HG02642 (cell line): Measurements from ENCODE around the gene ARSB.
"Not testable (repeated sequence)": the region's sequence is repeated elsewhere in the genome, so short reads cannot be mapped to it uniquely, and the experiment has no call there.

ENCODE experiments used
- ATAC-seq: cut with Tn5 transposase; IDR thresholded peaks from one replicate; pipeline ENCODE4 v1.9.1; 2021; ENCODE audit warnings: mild to moderate bottlenecking; ENCODE audit not compliant: unreplicated experiment, poor library complexity

The ARSB gene

DNA sequence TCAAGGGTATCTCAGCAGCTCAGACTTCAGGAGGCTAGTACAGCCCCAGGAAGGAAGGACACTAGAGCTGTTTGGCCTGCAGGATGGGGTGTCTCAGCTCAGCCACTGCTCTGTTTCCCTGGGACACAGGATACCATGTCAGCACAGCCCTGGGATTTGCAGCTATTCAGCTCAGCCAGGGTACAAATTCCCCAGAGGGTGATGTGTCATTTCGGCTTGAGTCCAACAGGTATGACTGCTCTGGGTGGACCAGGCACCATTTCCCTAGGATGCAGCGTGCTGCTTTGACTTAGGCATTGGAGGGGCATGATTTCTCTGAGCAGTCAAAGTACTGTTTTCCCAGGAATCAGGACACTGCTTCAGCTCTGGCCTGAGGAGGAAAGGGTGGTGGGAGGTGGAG is 130.1 kb downstream of the ARSB start:
- no peak for ATAC-seq

DNA sequence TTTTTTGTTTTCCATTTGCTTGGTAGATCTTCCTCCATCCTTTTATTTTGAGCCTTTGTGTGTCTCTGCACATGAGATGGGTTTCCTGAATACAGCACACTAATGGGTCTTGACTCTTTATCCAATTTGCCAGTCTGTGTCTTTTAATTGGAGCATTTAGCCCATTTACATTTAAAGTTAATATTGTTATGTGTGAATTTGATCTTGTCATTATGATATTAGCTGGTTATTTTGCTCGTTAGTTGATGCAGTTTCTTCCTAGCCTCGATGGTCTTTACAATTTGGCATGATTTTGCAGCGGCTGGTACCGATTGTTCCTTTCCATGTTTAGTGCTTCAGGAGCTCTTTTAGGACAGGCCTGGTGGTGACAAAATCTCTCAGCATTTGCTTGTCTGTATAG is 133.2 kb downstream of the ARSB start:
- ATAC-seq = not testable (repeated sequence)

DNA sequence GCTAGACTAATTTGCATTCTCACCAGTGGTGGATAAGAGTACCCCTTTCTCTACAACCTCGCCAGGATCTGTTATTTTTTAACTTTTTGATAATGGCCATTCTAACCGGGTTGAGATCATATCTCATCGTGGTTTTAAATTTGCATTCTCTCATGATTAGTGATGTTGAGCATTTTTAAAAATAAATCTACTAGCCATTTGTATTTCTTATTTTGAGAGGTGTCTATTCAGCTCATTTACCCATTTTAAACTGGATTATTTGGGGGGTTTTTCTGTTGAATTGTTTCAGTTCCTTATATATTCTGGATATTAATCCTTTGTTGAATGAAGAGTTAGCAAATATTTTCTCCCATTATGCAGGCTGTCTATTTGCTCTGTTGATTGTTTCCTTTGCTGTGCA is 139.6 kb downstream of the ARSB start:
- no peak for ATAC-seq

DNA sequence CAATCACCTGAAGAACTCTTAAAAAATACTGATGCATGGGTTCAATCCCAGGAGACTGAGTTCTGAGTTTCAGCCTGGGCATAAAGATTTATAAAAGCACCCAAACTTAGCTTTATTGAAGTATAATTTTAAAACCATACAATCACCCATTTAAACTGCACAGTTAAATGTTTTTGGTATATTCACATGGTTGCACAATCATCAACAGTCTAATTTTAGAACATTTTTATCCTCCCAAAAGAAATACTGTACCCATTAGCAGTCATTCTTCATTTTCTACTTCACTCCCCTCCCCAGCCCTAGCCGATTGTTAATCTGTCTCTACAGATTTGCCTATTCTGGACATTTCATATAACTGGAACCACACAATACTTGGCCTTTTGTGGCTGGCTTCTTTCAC is 141.7 kb downstream of the ARSB start:
- no peak for ATAC-seq

DNA sequence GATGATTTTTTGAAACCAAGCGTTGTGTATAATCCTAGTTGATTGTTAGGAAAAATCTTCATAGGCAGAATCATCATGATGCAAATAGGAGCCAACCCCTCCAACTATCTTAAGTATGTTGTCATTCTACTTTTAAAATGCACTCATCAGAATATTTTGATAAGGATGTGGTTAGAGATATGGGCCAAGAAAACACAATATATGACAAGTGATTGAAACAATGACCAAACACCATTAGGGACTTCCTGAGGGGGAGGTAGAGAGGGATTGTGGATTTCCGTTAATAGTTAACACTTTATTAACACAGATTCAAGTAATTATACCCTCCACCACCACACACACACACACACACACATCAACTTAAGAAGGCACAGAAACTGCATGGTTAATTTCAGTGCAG is 143.3 kb downstream of the ARSB start:
- ATAC-seq = no peak

DNA sequence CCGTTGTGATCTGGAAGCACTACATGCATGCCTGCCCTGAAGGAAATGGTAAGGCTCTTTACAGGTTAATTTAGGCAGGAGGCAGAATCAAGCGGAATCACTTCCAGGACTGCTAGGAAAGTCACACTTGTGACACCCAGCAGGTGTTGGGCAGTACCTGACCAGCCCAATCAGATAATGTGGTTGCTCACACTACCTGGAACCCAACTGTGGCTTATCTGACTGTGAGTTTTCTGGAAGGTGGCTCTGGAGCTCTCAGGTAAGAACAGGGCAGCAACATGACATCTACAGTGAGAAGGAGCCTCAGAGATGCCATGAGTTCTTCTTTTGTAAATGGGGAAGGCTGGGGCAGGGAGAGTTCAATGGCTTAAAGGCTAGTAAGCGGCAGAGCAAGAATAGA is 146.4 kb downstream of the ARSB start:
- ATAC-seq = no peak

DNA sequence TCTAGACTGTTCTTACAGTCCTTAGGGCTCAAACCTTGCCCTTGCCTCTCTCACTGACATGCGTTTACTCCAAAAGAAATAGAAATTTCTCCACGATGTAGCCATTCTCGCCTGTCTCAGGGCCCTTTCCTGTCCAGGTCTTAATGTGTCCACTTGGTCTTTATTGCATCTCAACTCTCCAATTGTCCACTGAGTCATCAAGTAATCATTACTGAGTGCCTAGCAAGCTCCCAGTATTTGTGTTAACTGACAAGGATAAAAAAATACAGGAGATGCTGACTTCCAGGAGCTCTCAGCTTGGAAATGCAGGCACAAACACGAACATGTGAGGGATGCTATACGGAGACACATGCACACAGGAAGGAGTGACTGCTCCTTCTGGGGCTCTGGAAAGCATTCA is 147.3 kb downstream of the ARSB start:
- ATAC-seq = no peak

DNA sequence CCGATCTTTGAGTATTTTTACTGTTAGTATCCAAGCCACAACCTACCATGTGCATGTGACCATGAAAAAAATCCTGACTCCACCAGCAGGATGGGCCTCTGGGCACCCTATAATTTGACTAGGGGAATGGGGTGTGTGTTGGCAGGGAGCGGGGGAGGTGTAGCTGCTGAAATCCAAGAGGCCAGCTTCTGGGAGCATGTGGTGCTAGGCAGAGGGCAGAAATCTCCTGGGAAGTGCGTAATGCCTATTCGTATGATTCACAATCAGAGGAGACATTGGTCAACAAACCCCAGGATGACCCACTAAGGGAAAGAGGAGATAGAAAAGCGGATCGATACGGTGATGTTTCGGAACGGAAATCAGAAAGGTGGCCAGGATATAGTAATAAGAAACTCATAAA is 149.9 kb downstream of the ARSB start:
- no peak for ATAC-seq

DNA sequence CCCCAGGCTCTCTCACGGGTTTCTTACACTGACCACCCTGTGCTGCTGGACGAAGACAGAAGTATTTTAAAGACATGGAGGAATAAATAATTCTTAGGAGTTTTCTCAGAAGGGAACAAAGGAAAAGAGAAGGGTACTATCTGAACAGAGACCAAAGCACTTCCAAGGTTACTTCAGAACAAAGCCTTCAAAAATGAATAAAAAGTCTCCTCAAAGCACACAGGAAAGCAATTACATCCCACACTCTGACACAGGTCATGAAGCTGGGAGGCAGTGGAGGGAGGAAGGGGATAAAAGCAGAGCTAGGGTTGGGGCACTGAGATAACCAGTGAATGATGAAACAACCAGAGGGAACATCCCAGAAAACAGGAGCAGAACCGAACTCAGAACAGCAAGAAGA is 151.8 kb downstream of the ARSB start:
- ATAC-seq = no peak

DNA sequence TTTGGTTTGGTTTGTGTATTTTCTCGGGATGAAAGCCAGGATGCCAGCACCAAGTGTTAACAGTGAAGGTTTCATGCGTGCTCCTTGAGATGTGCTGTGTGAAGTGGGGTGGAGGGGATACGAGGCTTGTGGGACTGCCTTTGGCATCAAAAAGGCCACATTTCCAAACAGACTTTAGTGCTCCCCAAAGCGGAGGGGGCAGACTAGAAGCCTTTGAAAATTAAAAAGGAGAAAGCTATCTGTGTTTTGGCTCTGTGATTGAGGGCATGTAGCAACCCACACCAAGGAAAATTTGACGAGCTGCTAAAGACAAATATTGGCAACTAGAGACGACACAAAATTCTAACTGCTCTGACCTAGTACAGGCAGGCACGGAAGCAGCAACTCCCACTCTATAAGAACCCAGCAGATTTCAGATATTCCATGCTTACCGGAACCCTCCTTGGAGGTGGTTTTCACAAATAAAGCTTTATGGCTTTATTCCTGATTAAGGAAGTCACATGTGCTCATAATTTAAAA is 154.5 kb downstream of the ARSB start:
- no peak for ATAC-seq

DNA sequence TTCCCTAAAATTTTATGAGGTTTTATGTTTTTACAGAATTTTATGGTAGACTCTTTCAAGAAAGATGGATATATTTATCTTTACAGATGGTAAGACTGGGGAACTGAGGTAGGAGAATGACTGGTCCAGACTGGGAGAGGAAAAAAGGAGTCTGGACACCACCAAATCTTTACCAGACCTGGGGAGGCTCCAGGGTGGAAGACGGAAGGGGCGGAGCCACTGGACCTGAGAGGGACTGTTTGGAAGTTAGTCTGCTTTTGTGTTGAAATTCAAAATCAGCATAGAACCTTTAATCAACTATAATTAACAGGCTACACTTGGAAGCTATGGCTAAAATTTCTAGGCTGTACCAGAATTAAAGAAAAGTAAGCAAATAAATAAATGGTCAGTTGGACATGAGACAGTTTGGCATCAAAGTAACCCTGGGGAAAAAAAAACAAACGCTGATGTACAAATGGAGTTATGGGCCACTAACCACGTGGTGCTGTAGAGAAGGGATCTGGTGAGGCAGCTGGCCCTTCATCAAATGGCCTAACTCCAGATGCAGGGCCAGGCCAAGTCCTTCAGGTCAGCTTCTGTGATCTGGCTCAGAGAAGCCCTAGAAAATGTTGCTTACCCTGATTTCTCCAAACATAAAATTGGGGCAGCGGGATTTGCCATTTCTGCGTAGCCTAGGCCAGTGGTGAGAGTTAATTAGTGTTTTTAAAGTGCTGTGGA is 155.1 kb downstream of the ARSB start:
- ATAC-seq = no peak

DNA sequence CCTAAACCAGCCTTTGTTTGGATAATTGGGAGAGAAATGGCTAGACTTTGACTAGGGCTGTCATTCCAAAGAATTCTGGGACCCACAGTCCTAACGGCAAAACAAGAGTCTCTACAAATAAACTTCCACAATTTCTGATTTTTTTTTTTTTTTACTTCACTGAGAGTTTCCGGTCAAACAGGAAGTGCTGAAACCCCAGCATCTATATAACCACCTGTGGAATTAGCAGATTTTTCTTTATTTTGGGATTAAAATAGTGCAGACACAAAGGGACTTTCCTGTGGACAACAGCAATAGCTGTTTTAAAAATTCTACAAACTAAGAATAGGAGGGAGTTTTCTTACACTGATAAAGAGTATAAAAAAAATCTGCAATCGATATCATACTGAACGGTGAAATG is 157.4 kb downstream of the ARSB start:
- no peak for ATAC-seq

DNA sequence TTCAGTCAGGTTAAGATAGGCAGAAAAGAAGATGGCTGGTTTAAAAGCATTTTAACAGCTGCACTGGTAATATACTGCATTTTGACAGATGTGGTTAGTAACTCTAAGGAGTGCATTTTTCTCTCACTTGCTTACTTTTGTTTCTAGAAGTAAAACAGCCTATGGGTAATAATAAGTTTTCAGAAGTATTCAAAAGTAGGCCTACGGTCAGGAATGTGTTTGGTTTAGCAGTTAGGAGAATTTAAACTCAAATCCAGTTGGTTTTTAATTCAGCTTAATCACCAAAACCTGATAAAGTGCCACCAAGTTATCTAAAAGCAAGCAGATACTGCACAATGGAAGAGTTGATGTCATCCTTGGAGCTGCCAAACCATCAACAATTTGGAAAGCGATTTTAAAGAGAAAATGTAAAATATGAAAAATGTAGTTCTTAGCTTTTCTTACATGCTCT is 160.3 kb downstream of the ARSB start:
- no peak for ATAC-seq

DNA sequence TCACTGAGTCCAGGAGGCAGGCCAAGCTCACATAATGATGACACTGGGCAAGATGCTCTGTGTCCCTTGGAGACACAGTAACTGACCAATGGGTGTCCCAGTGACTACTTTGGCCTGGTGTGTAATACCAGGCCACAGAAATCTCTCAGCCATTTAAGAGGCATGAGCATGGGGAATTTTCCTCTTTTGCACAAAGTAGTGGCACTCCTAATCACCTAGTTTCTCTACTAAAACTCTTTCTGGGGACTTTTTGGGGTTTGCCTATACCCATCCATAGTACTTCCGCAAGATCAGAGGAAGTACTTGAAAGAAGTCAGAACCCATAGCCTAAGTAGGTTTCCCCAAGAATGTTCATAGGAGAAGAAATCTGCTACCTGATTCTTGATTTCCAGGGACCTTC is 161.9 kb downstream of the ARSB start:
- peak; percentile 64 for ATAC-seq

DNA sequence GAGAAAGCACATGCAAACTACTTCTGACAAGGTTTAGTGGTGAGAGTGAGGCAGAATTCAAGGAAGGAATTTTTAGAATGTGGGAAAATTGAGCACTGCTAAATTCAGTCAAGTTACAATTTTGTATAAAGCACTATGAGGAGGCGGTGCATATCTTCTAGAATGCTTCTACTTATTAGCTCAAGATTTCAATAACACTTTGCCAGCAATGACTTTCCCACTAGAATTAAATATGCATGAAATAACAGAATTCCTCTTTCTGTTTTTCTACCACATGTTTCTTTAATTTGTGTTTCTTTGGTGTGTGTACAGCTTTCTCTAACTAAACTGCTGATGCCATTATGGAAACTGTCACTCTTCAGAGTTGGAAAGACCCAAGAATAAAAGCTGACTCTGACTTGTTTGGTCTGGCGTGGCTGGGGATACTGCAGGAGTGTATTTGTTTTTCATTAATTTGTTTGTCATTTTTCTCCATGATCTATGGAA is 163.5 kb downstream of the ARSB start:
- ATAC-seq = no peak

DNA sequence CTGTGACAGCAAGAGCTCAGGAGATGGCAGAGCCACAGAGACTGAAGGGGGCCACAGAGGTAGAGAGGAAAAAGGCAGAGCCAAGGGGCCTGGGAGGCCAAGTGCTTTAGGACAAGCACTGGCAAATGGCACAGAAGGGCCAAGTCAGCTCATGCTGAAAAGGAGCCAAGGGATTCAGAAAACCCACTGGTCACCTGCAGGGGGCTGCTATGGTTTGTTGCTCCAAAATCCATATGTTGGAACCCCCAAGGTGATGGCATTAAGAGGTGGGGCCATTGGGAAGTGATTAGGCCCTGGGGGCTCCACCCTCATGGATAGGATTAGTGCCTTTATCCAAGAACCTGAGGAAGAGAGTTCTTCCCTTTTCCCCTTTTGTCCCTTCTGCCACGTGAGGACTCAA is 165.4 kb downstream of the ARSB start:
- no peak for ATAC-seq

DNA sequence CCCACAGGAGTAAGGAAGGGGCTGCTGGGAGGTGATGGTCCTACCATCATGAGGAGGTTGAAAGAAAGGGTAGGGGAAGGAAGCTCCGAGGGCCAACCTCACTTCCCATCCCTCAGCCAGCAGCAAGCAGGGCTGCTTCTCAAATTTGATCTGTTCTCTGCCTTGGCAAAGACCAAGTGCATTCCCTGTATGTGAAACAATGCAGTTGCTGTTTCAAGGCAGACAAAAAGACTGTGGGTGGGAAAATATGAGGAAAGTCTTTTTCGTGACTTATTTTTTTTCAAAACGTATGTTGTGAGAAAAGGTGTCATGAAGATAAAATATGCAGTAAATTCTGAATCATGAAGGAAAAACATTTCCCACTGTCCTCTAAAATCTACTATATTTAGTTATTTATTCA is 165.9 kb downstream of the ARSB start:
- no peak for ATAC-seq

DNA sequence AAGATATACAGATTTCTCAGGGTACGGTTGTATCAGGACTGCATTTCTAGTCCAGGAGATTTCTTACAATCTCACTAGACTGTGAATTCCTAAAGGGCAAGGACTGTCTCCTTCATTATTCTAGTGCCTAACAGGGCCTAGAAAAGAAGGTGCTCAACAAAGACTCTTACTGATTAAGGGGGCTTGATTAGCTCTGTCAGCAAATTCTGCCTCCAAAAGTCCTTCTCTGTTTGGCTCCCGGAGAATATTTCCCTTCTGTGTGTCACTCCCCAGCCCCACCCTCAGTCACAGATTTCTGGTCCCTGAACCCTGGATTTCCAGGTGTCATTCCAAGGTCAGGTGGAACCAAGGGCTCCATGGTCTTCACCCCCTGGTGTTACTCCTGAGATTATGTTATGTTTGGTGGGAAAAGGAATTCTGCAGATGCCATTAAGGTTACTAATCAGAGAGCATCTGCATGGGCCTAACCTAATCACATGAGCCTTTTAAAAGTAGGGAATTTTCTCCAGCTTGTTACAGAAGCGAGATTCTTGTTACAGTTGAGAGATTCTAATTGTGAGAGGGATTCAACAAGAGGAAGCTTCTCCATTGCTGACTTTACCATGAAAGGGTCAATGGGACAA is 168.9 kb downstream of the ARSB start:
- ATAC-seq = no peak

DNA sequence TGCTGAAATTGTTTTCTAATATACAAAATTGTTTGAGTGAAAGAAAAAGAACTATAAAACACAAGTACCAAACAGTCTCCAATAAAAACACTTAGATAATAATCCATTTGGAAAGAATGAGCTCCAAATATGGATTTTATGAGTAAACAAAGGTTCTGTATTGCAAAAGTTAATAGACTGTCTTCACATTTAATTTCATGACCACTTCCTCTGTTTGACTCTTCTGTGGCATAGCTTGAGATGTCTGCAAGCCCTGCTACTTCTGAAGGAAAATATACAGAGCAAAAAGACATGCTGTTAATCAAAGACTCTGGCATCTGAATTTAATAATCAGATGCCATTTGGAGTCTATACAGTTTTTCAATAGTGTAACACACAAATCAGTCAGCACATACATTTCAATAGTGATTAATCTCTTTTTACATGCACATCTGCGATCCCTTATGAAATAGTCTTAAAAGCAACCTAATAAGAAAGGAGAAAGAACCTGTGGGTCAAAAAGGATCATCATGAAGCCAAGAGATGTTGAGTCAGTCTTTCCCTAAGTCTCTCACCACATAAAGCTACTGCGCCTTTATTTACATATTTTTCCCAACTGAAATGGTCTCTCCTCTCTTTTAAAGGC is 171.1 kb downstream of the ARSB start:
- ATAC-seq = no peak

DNA sequence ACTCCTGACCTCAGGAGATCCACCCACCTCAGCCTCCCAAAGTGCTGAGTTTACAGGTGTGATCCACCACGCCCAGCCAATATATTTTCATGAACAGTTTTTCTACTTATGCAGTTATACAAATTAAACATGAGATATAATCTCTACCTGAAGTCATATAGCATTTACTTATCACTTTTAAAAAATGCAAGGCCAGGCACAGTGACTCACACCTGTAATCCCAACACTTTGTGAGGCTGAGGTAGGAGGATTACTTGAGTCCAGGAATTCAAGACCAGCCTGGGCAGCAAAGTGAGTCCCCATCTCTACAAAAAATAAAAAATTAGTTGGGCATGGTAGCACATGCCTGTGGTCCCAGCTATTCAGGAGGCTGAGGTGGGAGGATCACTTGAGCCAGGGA is 171.8 kb downstream of the ARSB start:
- no peak for ATAC-seq

DNA sequence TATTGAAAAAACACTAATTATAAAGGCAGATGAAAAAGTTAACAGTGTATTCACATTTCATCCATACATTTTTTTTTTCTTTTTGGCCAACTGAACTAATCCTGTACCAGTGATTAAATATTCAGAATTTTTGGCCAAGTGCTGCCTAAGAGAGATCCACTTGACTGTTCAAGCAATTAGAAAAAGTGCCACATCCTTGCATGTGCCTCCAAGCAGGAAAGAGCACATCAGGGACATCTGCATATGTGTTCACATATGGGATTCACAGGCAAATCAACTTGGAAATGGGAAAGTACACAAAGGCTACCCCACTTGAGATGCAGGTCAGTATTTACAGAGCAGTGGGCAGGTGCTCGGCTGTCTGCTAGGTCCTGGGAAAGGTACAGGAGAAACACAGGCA is 173.2 kb downstream of the ARSB start:
- no peak for ATAC-seq
